Stomach (tissue), 4 donors: Measurements from ENCODE around the gene HDLBP.

Experiments
- CTCF ChIP-seq, 7 experiments: fragments of 450-650 bp in 4 of 7; fragments of 200-600 bp in 3 of 7; sonication (generic) in 3 of 7; IDR thresholded peaks; one replicate each; pipeline ENCODE4 v1.5.1; 2016 to 2019; ENCODE audit warnings: antibody characterized with exemption in 7 of 7, control low read depth in 2 of 7, mild to moderate bottlenecking in 1 of 7
- POLR2A ChIP-seq, 4 donors: fragments of 450-650 bp; IDR thresholded peaks; one replicate each; pipeline ENCODE4 v1.6.1; 2016; ENCODE audit warnings: antibody characterized with exemption in 4 of 4, control low read depth in 2 of 4, mild to moderate bottlenecking in 1 of 4, moderate library complexity in 1 of 4

GRCh38 chr2:241282555-241282954, 32.9 kb downstream of the HDLBP start:
- TF ChIP-seq CTCF (IDR thresholded peaks at IDR 0.05) (no peak), POLR2A (IDR thresholded peaks at IDR 0.05) (no peak)
